ENCODE results near the gene SLC35G6.

DNA sequence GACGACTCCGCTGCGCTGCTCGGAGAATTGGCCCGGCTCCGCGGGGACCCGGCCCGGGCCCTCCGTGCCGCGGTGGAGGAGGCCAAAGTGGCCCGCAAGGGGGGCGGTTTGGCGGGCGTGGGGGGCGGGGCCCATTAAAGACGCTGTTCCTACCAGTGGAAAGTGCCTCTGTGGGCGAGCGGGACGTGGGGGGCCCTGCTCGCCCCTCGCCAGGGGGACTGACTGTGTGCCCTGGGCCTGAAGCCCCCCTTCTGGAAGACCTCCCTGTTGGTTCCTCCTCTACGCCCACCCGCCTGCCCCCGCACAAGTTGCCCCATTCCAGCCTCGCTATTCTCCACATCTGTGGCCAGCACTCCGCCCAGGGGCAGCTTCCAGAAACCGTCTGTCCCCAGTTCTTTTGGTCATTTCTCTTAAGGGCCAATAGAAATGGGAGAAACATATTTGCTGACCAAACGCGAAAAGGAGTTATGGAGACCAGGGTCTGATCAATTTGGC lies 43.8 kb upstream of the SLC35G6 start:
- TF ChIP-seq POLR2A (IDR thresholded peaks at IDR 0.05; ENCODE audit: low read depth, low read length), result no peak
- no peak for TF ChIP-seq POLR2AphosphoS5 (IDR thresholded peaks at IDR 0.05; ENCODE audit: low read depth, low read length)
